Keratinocyte (primary cell): ENCODE data around the gene ZNF358. TPM values are rescaled to one million over a fixed set of nuclear protein-coding genes. Genes with fewer than 3 reads are reported as not detected.

Source experiments
- DNase-seq: peaks from one replicate; pipeline ENCODE4 v3.0.0-alpha.2; 2011; ENCODE audit warnings: low read depth, missing footprints, low spot score
- FAIRE-seq: peaks from 2 replicates; lab custom pipeline; 2011; peaks lifted over from hg19 to GRCh38; lab: Jason Lieb, UNC
- H2AFZ ChIP-seq: 2 replicates; pipeline ENCODE4 v1.6.0; 2012; ENCODE audit warnings: low read length, control low read depth, inconsistent platforms; ENCODE audit not compliant: control insufficient read depth
- H3K27ac ChIP-seq: 2 replicates; pipeline ENCODE4 v1.5.1; 2011; ENCODE audit warnings: low read length; ENCODE audit not compliant: control insufficient read depth, insufficient read depth
- H3K27me3 ChIP-seq: 3 replicates; pipeline ENCODE4 v1.6.0; 2011; ENCODE audit warnings: low read length; ENCODE audit not compliant: control insufficient read depth, insufficient read depth; ENCODE audit errors: extremely low read depth
- H3K36me3 ChIP-seq, 2 experiments: 2 replicates in 1 of 2; 3 replicates in 1 of 2; pipeline ENCODE4 v1.5.1; 2011; ENCODE audit warnings: low read length in 2 of 2, mild to moderate bottlenecking in 1 of 2; ENCODE audit not compliant: control insufficient read depth in 2 of 2, insufficient read depth in 2 of 2; ENCODE audit errors: extremely low read depth in 1 of 2
- H3K4me1 ChIP-seq: 3 replicates; pipeline ENCODE4 v1.5.1; 2011; ENCODE audit warnings: low read length; ENCODE audit not compliant: control insufficient read depth, insufficient read depth; ENCODE audit errors: extremely low read depth
- H3K4me2 ChIP-seq: 3 replicates; pipeline ENCODE4 v1.6.0; 2011; ENCODE audit warnings: low read depth, low read length; ENCODE audit not compliant: control insufficient read depth, insufficient read depth; ENCODE audit errors: extremely low read depth
- H3K4me3 ChIP-seq, 3 experiments: fragments of 200-600 bp in 1 of 3; sonication (generic) in 1 of 3; 2 replicates in 2 of 3; 3 replicates in 1 of 3; pipeline ENCODE4 v1.5.1; 2011 to 2016; ENCODE audit warnings: low read length in 3 of 3, mild to moderate bottlenecking in 3 of 3, control low read depth in 2 of 3, inconsistent platforms in 1 of 3, low read depth in 1 of 3, mixed read lengths in 1 of 3, mixed run types in 1 of 3, moderate library complexity in 1 of 3; ENCODE audit not compliant: control insufficient read depth in 2 of 3, insufficient read depth in 2 of 3; ENCODE audit errors: extremely low read depth in 1 of 3
- H3K79me2 ChIP-seq: 2 replicates; pipeline ENCODE4 v1.6.0; 2012; ENCODE audit warnings: low read length; ENCODE audit not compliant: control insufficient read depth, insufficient read depth
- H3K9ac ChIP-seq: 3 replicates; pipeline ENCODE4 v1.6.0; 2011; ENCODE audit warnings: low read length; ENCODE audit not compliant: control insufficient read depth, insufficient read depth; ENCODE audit errors: extremely low read depth
- H3K9me1 ChIP-seq: 3 replicates; pipeline ENCODE4 v1.6.0; 2011; ENCODE audit warnings: low read length; ENCODE audit not compliant: control insufficient read depth, insufficient read depth; ENCODE audit errors: extremely low read depth
- H3K9me3 ChIP-seq: 2 replicates; pipeline ENCODE4 v1.5.1; 2012; ENCODE audit warnings: low read depth, low read length; ENCODE audit not compliant: control insufficient read depth
- H4K20me1 ChIP-seq: 3 replicates; pipeline ENCODE4 v1.6.0; 2011; ENCODE audit warnings: low read length; ENCODE audit not compliant: control insufficient read depth, insufficient read depth; ENCODE audit errors: extremely low read depth
- EZH2 ChIP-seq: IDR thresholded peaks from one replicate; pipeline ENCODE4 v1.6.1; 2012; ENCODE audit warnings: inconsistent platforms, mild to moderate bottlenecking, low read length, moderate library complexity
- dilution Hi-C: fragments of 300-500 bp; cut with MboI; formaldehyde crosslinking; loops from one replicate; pipeline ENCODE4 v1.7.0; 2020; ENCODE audit warnings: low sequenced_read_pairs; ENCODE audit not compliant: extremely low pct_ligation_motif_present
- polyA plus RNA-seq, 5 experiments: library from polyadenylated mRNA; depleted of rRNA in 3 of 5; stranded (reverse) in 3 of 5; stranded (forward) in 1 of 5; unstranded in 1 of 5; fragments of >200 nt; gene quantifications; 1 replicate in 1 of 5; 2 replicates in 3 of 5; 3 replicates in 1 of 5; pipeline versions ENCODE4 v1.2.1 to v1.2.3, GENCODE V29; 2011 to 2012; ENCODE audit warnings: missing spikeins in 2 of 5, low read depth in 1 of 5, low replicate concordance in 1 of 5
- TF ChIP-seq, protein P1 (sequence below), 3 experiments: IDR thresholded peaks in 1 of 3; conservative IDR thresholded peaks in 1 of 3; optimal IDR thresholded peaks in 1 of 3; 2 replicates in 2 of 3; 3 replicates in 1 of 3; pipeline versions ENCODE3 to v1.5.1; 2011; ENCODE audit warnings: low read length in 3 of 3, mild to moderate bottlenecking in 3 of 3, moderate library complexity in 2 of 3, control low read depth in 1 of 3, inconsistent platforms in 1 of 3; ENCODE audit not compliant: insufficient read depth in 2 of 3; ENCODE audit errors: extremely low read depth in 1 of 3

The ZNF358 gene
- polyA plus RNA-seq, 1 donor (not counting 4 experiments of a cell fraction or from before 2014, with no cell fraction given), result 8.5 TPM

DNA sequence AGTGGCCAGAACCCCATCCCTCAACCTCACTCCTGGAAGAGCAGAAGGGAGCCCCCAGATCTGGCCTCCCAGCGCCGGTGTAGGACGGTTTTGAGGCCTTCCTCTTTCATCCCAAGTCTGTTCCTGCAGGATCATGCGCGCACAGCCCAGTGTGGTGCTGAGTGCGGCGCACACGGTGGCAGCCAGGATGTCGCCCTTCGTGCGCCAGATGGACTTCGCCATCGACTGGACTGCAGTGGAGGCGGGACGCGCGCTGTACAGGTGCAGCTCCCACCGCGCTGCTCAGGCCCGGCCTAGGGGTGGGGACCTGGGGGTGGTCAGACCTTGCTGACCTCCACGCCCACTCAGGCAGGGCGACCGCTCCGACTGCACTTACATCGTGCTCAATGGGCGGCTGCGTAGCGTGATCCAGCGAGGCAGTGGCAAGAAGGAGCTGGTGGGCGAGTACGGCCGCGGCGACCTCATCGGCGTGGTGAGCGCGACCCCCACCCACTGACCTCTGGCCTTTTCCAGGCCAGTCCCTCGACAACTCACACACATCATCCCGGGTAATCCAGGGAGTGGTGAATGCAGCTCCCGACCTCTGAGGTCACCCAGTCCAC lies 34.4 kb downstream of the ZNF358 start:
- H3K79me2 ChIP-seq, result no peaks in the 10 kb centered on the region
- no peak overlapping the region for H3K27ac ChIP-seq
- dilution Hi-C loops, result no loop called here
- no peaks in the 10 kb centered on the region for H3K27me3 ChIP-seq
- no peak overlapping the region for H3K9ac ChIP-seq
- peaks cover 7 to 9% of the 10 kb centered on the region in 2 experiments for H3K36me3 ChIP-seq
- no peak overlapping the region for H3K4me3 ChIP-seq
- H4K20me1 ChIP-seq, result no peaks in the 10 kb centered on the region
- no peaks in the 10 kb centered on the region for H3K4me1 ChIP-seq
- no peak overlapping the region for H2AFZ ChIP-seq
- H3K9me3 ChIP-seq, result no peaks in the 10 kb centered on the region
- DNase-seq (no peak), FAIRE-seq (no peak)
- H3K9me1 ChIP-seq, result no peaks in the 10 kb centered on the region
- no peak for TF ChIP-seq EZH2
- TF ChIP-seq, protein P1, sequence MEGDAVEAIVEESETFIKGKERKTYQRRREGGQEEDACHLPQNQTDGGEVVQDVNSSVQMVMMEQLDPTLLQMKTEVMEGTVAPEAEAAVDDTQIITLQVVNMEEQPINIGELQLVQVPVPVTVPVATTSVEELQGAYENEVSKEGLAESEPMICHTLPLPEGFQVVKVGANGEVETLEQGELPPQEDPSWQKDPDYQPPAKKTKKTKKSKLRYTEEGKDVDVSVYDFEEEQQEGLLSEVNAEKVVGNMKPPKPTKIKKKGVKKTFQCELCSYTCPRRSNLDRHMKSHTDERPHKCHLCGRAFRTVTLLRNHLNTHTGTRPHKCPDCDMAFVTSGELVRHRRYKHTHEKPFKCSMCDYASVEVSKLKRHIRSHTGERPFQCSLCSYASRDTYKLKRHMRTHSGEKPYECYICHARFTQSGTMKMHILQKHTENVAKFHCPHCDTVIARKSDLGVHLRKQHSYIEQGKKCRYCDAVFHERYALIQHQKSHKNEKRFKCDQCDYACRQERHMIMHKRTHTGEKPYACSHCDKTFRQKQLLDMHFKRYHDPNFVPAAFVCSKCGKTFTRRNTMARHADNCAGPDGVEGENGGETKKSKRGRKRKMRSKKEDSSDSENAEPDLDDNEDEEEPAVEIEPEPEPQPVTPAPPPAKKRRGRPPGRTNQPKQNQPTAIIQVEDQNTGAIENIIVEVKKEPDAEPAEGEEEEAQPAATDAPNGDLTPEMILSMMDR (optimal IDR thresholded peaks at IDR 0.05 in 1 of 3, IDR thresholded peaks at IDR 0.05 in 1 of 3, conservative IDR thresholded peaks at IDR 0.05 in 1 of 3; ENCODE audit: extremely low read depth in 1 of 3, insufficient read depth in 2 of 3, low read length in 3 of 3), result no peak
- H3K4me2 ChIP-seq, result no peak overlapping the region

DNA sequence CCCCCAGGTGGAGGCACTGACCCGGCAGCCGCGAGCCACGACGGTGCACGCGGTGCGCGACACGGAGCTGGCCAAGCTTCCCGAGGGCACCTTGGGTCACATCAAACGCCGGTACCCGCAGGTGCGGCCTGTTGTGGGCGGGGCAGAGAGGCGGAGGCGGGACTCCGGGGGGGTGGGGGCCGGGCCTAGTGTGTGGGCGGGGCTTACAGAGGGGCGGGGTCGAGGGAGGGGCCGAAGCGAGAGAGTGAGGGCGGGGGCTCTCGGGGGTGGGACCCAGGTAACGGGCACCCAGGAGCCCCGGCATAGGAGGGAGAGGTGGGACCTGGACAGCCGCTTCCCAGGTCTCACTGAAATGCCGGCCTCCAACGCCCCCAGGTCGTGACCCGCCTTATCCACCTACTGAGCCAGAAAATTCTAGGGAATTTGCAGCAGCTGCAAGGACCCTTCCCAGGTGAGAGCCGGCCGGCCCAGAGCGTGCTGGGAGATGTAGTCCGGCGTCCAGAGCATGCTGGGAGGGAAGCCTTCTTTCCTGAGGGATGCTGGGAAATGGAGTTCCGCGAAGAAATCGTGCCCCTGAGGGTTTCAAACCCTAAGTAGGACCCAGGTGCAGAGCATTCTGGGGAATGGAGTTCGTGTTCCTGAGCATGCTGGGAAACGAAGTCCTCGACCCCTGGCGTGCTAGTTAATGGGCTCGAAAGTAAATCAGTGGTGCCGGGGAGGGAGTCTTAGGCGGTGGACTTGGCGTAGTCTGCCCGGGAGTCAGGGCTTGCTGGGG lies 35.3 kb downstream of the ZNF358 start:
- TF ChIP-seq EZH2, result no peak
- TF ChIP-seq, protein P1 (optimal IDR thresholded peaks at IDR 0.05 in 1 of 3, IDR thresholded peaks at IDR 0.05 in 1 of 3, conservative IDR thresholded peaks at IDR 0.05 in 1 of 3; ENCODE audit: extremely low read depth in 1 of 3, insufficient read depth in 2 of 3, low read length in 3 of 3), result no peak
- H4K20me1 ChIP-seq, result no peaks in the 10 kb centered on the region
- H3K27ac ChIP-seq, result no peak overlapping the region
- H3K9me1 ChIP-seq, result no peaks in the 10 kb centered on the region
- H3K79me2 ChIP-seq, result no peaks in the 10 kb centered on the region
- no peak overlapping the region for H2AFZ ChIP-seq
- DNase-seq (no peak), FAIRE-seq (no peak)
- H3K4me2 ChIP-seq, result no peak overlapping the region
- no peak overlapping the region for H3K4me3 ChIP-seq
- dilution Hi-C loops, result no loop called here
- no peak overlapping the region for H3K9ac ChIP-seq
- peaks cover 10 to 15% of the 10 kb centered on the region in 2 experiments for H3K36me3 ChIP-seq
- H3K4me1 ChIP-seq, result no peaks in the 10 kb centered on the region
- no peaks in the 10 kb centered on the region for H3K9me3 ChIP-seq
- no peaks in the 10 kb centered on the region for H3K27me3 ChIP-seq
